ENCODE measurements around the gene ASTN2.

The ASTN2 gene

GRCh38 chr9:116726602-116727001 is 688.3 kb downstream of the ASTN2 start:
- Histone ChIP-seq H3K27me3 (ENCODE audit: insufficient read depth, low read length) (no peaks in the 10 kb centered on the region), H3K4me1 (ENCODE audit: insufficient read depth, low read length) (no peaks in the 10 kb centered on the region), H3K9me3 (ENCODE audit: low read length) (no peaks in the 10 kb centered on the region), H2AFZ (ENCODE audit: low read depth, low read length) (no peak overlapping the region), H3K4me3 (ENCODE audit: low read length) (no peak overlapping the region), H3K36me3 (ENCODE audit: insufficient read depth, low read length) (no peaks in the 10 kb centered on the region)

- Histone ChIP-seq H3K4me1 (ENCODE audit: insufficient read depth, low read length) (peaks cover 10% of the 10 kb centered on the region), H3K4me3 (ENCODE audit: low read length) (no peak overlapping the region), H3K36me3 (ENCODE audit: insufficient read depth, low read length) (no peaks in the 10 kb centered on the region), H2AFZ (ENCODE audit: low read depth, low read length) (no peak overlapping the region), H3K27me3 (ENCODE audit: insufficient read depth, low read length) (no peaks in the 10 kb centered on the region), H3K9me3 (ENCODE audit: low read length) (no peaks in the 10 kb centered on the region)
Observed at GRCh38 chr9:116724123-116724522, 690.7 kb downstream of the ASTN2 start.

GRCh38 chr9:116721944-116722343 is 692.9 kb downstream of the ASTN2 start:
- H2AFZ ChIP-seq (ENCODE audit: low read depth, low read length) = no peak overlapping the region
- H3K36me3 ChIP-seq (ENCODE audit: insufficient read depth, low read length) = no peaks in the 10 kb centered on the region
- H3K9me3 ChIP-seq (ENCODE audit: low read length) = no peaks in the 10 kb centered on the region
- no peaks in the 10 kb centered on the region for H3K27me3 ChIP-seq (ENCODE audit: insufficient read depth, low read length)
- no peak overlapping the region for H3K4me3 ChIP-seq (ENCODE audit: low read length)
- H3K4me1 ChIP-seq (ENCODE audit: insufficient read depth, low read length) = peaks cover 10% of the 10 kb centered on the region

- H3K27me3 ChIP-seq (ENCODE audit: insufficient read depth, low read length) = no peaks in the 10 kb centered on the region
- H2AFZ ChIP-seq (ENCODE audit: low read depth, low read length) = no peak overlapping the region
- H3K4me1 ChIP-seq (ENCODE audit: insufficient read depth, low read length) = peaks cover 10% of the 10 kb centered on the region
- H3K9me3 ChIP-seq (ENCODE audit: low read length) = no peaks in the 10 kb centered on the region
- H3K4me3 ChIP-seq (ENCODE audit: low read length) = no peak overlapping the region
- no peaks in the 10 kb centered on the region for H3K36me3 ChIP-seq (ENCODE audit: insufficient read depth, low read length)
Observed at GRCh38 chr9:116721411-116721810, 693.4 kb downstream of the ASTN2 start.

GRCh38 chr9:116720111-116720510 is 694.7 kb downstream of the ASTN2 start:
- Histone ChIP-seq H3K36me3 (ENCODE audit: insufficient read depth, low read length) (no peaks in the 10 kb centered on the region), H2AFZ (ENCODE audit: low read depth, low read length) (no peak overlapping the region), H3K9me3 (ENCODE audit: low read length) (no peaks in the 10 kb centered on the region), H3K27me3 (ENCODE audit: insufficient read depth, low read length) (no peaks in the 10 kb centered on the region), H3K4me3 (ENCODE audit: low read length) (no peak overlapping the region), H3K4me1 (ENCODE audit: insufficient read depth, low read length) (peaks cover 10% of the 10 kb centered on the region)

- Histone ChIP-seq H3K27me3 (ENCODE audit: insufficient read depth, low read length) (no peaks in the 10 kb centered on the region), H2AFZ (ENCODE audit: low read depth, low read length) (no peak overlapping the region), H3K36me3 (ENCODE audit: insufficient read depth, low read length) (no peaks in the 10 kb centered on the region), H3K4me1 (ENCODE audit: insufficient read depth, low read length) (peaks cover 10% of the 10 kb centered on the region), H3K9me3 (ENCODE audit: low read length) (no peaks in the 10 kb centered on the region), H3K4me3 (ENCODE audit: low read length) (no peak overlapping the region)
Observed at GRCh38 chr9:116718111-116718510, 696.7 kb downstream of the ASTN2 start.

- Histone ChIP-seq H3K27me3 (ENCODE audit: insufficient read depth, low read length) (no peaks in the 10 kb centered on the region), H3K4me3 (ENCODE audit: low read length) (no peak overlapping the region), H3K36me3 (ENCODE audit: insufficient read depth, low read length) (no peaks in the 10 kb centered on the region), H3K9me3 (ENCODE audit: low read length) (no peaks in the 10 kb centered on the region), H2AFZ (ENCODE audit: low read depth, low read length) (no peak overlapping the region), H3K4me1 (ENCODE audit: insufficient read depth, low read length) (peaks cover 10% of the 10 kb centered on the region)
Observed at GRCh38 chr9:116717150-116717549, 697.7 kb downstream of the ASTN2 start.

- Histone ChIP-seq H3K4me1 (ENCODE audit: insufficient read depth, low read length) (peaks cover 10% of the 10 kb centered on the region), H2AFZ (ENCODE audit: low read depth, low read length) (no peak overlapping the region), H3K27me3 (ENCODE audit: insufficient read depth, low read length) (no peaks in the 10 kb centered on the region), H3K36me3 (ENCODE audit: insufficient read depth, low read length) (no peaks in the 10 kb centered on the region), H3K4me3 (ENCODE audit: low read length) (no peak overlapping the region), H3K9me3 (ENCODE audit: low read length) (no peaks in the 10 kb centered on the region)
Observed at GRCh38 chr9:116716438-116716837, 698.4 kb downstream of the ASTN2 start.

- H3K27me3 ChIP-seq (ENCODE audit: insufficient read depth, low read length) = no peaks in the 10 kb centered on the region
- peaks cover 10% of the 10 kb centered on the region for H3K4me1 ChIP-seq (ENCODE audit: insufficient read depth, low read length)
- no peak overlapping the region for H3K4me3 ChIP-seq (ENCODE audit: low read length)
- no peaks in the 10 kb centered on the region for H3K36me3 ChIP-seq (ENCODE audit: insufficient read depth, low read length)
- H3K9me3 ChIP-seq (ENCODE audit: low read length) = no peaks in the 10 kb centered on the region
- no peak overlapping the region for H2AFZ ChIP-seq (ENCODE audit: low read depth, low read length)
Observed at GRCh38 chr9:116715751-116716150, 699.1 kb downstream of the ASTN2 start.

- Histone ChIP-seq H2AFZ (ENCODE audit: low read depth, low read length) (no peak overlapping the region), H3K4me1 (ENCODE audit: insufficient read depth, low read length) (no peaks in the 10 kb centered on the region), H3K9me3 (ENCODE audit: low read length) (no peaks in the 10 kb centered on the region), H3K27me3 (ENCODE audit: insufficient read depth, low read length) (no peaks in the 10 kb centered on the region), H3K36me3 (ENCODE audit: insufficient read depth, low read length) (no peaks in the 10 kb centered on the region), H3K4me3 (ENCODE audit: low read length) (no peak overlapping the region)
Observed at GRCh38 chr9:116713271-116713670, 701.6 kb downstream of the ASTN2 start.

- H3K9me3 ChIP-seq (ENCODE audit: low read length) = no peaks in the 10 kb centered on the region
- H3K36me3 ChIP-seq (ENCODE audit: insufficient read depth, low read length) = no peaks in the 10 kb centered on the region
- no peaks in the 10 kb centered on the region for H3K27me3 ChIP-seq (ENCODE audit: insufficient read depth, low read length)
- no peak overlapping the region for H2AFZ ChIP-seq (ENCODE audit: low read depth, low read length)
- H3K4me1 ChIP-seq (ENCODE audit: insufficient read depth, low read length) = no peaks in the 10 kb centered on the region
- H3K4me3 ChIP-seq (ENCODE audit: low read length) = no peak overlapping the region
Observed at GRCh38 chr9:116712781-116713180, 702.1 kb downstream of the ASTN2 start.

GRCh38 chr9:116706310-116707290 is 708.3 kb downstream of the ASTN2 start:
- Histone ChIP-seq H3K27me3 (ENCODE audit: insufficient read depth, low read length) (no peaks in the 10 kb centered on the region), H3K36me3 (ENCODE audit: insufficient read depth, low read length) (no peaks in the 10 kb centered on the region), H3K9me3 (ENCODE audit: low read length) (no peaks in the 10 kb centered on the region), H3K4me3 (ENCODE audit: low read length) (no peak overlapping the region), H3K4me1 (ENCODE audit: insufficient read depth, low read length) (no peaks in the 10 kb centered on the region), H2AFZ (ENCODE audit: low read depth, low read length) (no peak overlapping the region)

- H3K4me3 ChIP-seq (ENCODE audit: low read length) = no peak overlapping the region
- no peaks in the 10 kb centered on the region for H3K4me1 ChIP-seq (ENCODE audit: insufficient read depth, low read length)
- no peaks in the 10 kb centered on the region for H3K9me3 ChIP-seq (ENCODE audit: low read length)
- no peak overlapping the region for H2AFZ ChIP-seq (ENCODE audit: low read depth, low read length)
- H3K36me3 ChIP-seq (ENCODE audit: insufficient read depth, low read length) = peaks cover 5% of the 10 kb centered on the region
- no peaks in the 10 kb centered on the region for H3K27me3 ChIP-seq (ENCODE audit: insufficient read depth, low read length)
Observed at GRCh38 chr9:116705531-116705930, 709.3 kb downstream of the ASTN2 start.
